GM18907 (cell line): ENCODE measurements around the gene LIX1L.

Source experiments
- ATAC-seq: cut with Tn5 transposase; IDR thresholded peaks from one replicate; pipeline ENCODE4 v1.9.1; 2021; ENCODE audit warnings: mild to moderate bottlenecking, moderate library complexity; ENCODE audit not compliant: unreplicated experiment

LIX1L gene

GRCh38 chr1:145985502-145986439, 28.0 kb upstream of the LIX1L start:
- no peak for ATAC-seq

- no peak for ATAC-seq
Observed at GRCh38 chr1:145985129-145985501, 27.3 kb upstream of the LIX1L start.

- ATAC-seq, result no peak
Observed at GRCh38 chr1:145983960-145984830, 26.4 kb upstream of the LIX1L start.

DNA sequence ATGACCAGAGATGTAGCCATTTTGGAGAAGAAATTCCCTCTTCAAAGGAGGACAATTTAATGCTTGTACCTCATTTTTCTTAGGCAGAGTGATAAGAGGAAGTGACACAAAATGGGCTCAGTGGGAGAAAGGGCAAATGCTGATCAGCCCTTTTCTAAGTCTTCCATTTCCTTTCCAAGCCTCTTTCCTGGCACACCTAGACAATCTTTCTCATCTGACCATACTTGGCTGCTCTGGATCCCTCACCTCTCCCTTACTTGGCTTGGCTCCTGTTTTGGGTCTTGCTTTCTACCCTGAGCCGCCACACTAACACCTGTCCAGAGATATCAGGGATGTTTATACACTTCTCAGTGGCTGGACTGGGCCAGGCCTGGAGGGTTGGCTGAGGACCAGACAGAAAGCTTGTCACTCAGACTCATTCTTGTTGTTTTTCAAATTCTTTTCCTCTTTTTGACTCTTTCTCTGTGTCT, 25.4 kb upstream of the LIX1L start:
- no peak for ATAC-seq

GRCh38 chr1:145982010-145982723, 24.4 kb upstream of the LIX1L start:
- ATAC-seq, result no peak

GRCh38 chr1:145980457-145980994, 22.7 kb upstream of the LIX1L start:
- ATAC-seq, result no peak

- ATAC-seq, result no peak
Observed at GRCh38 chr1:145979746-145980456, 22.1 kb upstream of the LIX1L start.

- peak; percentile 87 for ATAC-seq
Observed at GRCh38 chr1:145978854-145979745, 21.3 kb upstream of the LIX1L start.

DNA sequence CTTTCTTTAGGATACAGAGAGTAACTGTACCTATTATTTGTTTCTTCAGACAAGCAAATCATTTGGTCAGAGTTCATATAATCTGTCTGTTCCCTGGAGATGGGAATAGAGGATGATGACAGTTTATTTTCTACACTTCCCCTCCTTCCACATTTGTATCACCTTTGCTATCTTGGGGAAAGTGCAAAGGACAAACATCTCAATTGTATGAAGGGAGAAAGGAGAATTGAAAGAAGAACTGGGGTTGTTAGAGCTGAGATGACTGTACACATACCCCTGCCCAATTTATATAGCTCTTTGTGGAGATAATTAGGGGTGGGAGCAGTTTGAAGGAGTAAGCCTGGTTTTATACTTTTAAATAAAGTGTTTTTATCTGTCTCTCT, 20.6 kb upstream of the LIX1L start:
- no peak for ATAC-seq

- ATAC-seq, result peak; percentile 29
Observed at GRCh38 chr1:145977486-145978470, 20.0 kb upstream of the LIX1L start.

DNA sequence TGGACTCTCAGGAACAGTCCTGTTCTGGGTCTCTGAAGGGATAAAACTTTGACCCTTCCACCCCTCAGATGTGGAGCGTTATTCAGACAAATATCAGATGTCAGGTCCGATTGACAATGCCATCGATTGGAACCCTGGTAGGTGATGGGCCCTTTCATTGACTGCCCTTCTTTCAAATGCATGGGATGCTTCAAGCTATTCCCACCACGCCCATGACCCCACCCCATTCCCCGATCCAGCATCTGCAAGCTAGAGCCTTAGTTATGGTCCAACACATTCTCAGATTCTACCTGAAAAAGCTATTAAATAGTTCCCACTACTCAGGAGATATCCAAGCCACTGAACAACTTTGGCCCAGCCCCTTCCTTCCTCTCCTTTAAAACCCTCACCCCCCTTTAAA, 19.2 kb upstream of the LIX1L start:
- no peak for ATAC-seq

DNA sequence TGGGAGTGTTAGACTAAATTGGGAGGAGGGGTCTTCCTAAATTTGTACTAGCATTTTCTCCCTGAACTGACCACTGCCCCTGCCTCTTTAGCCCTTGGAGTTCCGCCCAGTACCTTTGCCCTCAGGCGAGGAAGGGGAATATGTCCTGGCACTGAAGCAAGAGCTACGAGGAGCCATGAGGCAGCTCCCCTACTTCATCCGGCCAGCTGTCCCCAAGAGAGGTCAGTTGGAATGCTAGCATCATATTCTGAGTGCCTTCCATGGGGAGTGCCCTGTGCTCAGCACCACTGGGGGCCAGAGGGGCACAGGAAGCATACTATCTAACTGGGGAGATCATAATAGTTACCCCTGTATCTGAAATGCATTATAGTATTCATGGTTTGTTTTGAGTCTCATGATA, 17.4 kb upstream of the LIX1L start:
- no peak for ATAC-seq

DNA sequence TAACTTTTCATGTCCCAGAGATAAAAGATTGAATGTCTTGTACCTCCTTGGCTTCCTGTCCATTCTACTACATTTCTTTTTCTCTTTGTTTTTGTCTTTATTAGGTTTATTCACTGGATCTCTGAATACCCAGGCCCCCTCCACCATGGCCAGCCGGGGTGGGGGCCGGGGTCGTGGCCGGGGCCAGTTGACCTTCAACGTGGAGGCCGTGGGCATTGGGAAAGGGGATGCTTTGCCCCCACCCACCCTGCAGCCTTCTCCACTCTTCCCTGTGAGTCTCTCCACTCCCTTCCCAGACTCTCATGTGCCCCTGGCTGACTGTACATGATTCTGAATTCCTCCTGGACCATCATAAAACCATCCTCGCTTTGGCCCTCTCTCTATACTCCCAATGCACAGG, 16.9 kb upstream of the LIX1L start:
- no peak for ATAC-seq

- ATAC-seq, result no peak
Observed at GRCh38 chr1:145972580-145972979, 14.8 kb upstream of the LIX1L start.

- no peak for ATAC-seq
Observed at GRCh38 chr1:145967288-145967687, 9.5 kb upstream of the LIX1L start.

DNA sequence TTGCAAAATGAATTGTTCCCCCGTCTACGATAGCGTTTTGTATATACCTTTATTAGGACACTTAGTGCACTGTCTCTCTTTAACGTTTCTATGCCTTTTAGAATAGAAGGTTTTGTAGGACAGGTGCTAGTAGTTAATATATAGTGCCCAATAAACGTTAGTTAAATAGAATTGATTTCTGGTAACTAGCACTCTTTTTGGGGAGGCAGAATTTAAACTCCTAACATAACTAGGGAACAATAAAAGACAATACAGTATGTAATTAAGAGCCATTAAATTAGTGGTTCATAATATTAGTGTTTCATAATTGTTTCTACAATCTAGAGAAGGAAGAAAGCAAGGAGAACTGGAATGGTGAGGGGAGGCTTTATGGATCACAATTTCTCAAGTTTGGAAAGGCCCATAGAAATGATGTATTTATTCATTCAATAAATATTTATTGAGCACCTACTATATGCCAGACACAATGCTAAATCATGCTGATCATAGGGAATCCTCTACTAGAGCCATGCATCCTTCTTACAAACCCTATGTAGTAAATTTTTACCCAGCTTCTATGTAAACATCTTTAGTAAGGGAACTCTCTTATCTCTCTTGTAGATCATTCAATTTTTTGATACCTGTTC, 7.4 kb upstream of the LIX1L start:
- ATAC-seq, result no peak

DNA sequence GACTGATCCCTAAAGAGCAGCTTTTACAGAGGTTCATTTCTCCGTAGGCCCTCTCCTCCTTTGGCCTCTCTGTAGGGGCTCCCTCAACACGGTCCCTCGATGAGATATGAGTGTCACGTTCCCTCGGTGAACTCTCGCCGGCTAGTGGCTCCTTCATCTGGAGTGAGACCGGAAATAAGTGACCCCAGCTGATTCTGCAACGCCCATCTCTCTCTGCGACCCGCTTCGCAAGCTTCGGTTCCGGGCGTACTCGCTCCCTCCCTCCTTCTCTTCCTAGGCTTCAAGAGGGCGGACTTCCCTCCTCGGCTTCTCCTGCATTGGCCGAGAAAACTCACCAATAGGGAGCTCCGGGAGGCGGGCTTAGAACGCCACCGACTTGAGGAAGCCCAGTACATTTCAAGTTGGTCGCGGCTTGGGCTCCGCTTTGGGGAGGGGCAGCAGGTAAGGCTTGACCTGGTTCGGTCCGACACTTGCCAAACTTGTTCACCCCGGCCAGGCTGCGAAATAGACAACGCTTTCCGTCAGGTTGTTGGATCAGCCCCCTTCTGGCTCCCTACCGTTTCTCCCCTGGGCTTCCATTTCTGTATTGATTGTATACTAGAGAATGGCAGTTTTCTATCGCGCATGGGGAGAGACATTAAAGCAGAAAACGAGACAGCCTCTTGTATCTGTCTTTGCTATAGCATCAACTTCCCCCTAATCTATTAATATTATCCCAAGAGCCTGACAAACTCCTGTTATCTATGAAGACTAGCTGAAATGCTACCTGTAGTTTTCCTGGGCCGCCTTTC, 6.7 kb upstream of the LIX1L start, which contains the start of the genes ANKRD34A and POLR3GL:
Gene ANKRD34A, minus strand, starts transcription at position 248 of the 791 bp plus-strand sequence. CDS start 2,816 bp downstream, outside the sequence.
Gene POLR3GL, plus strand, starts transcription at position 363 of the 791 bp plus-strand sequence. CDS start 10,176 bp downstream, outside the sequence.
- peak; percentile 90 for ATAC-seq
